HG02870 (cell line): ENCODE measurements around the gene LCE3A.

Experiments
- ATAC-seq: cut with Tn5 transposase; IDR thresholded peaks from one replicate; pipeline ENCODE4 v1.9.1; 2021; ENCODE audit warnings: mild to moderate bottlenecking, moderate library complexity; ENCODE audit not compliant: unreplicated experiment

LCE3A gene

DNA sequence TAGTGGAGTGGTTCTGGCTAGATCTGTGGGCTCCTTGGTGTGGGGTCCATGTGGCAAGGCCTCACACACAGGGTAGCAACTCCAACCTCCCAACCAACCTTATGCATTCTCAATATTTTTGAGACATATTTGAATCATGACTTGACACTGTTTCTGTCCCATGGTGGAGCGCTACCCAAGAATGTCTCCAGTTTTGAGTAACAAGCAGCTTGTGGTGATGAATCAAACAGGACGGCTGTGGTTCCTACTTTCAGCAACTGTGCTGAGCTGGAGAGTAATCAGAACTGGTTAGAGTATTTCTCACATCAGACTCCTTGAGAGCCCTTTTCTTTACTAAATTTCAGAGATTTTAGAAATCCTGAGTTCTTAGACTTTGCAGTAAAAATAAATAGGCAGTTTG, 45.7 kb downstream of the LCE3A start:
- ATAC-seq: peak; percentile 79
